Kidney tubule cell (primary cell): ENCODE results near the gene CPXM2.
A peak's percentile ranks its signal among the peaks of the same experiment; 100 is the strongest.

Experiments used
- DNase-seq: peaks from one replicate; pipeline ENCODE4 v3.0.0-alpha.2; 2018; ENCODE audit warnings: low spot score

CPXM2 gene

GRCh38 chr10:123904834-123905409, 13.3 kb upstream of the CPXM2 start:
- DNase-seq, result no peak

- DNase-seq, result no peak
Measured at GRCh38 chr10:123903621-123904020, 12.0 kb upstream of the CPXM2 start.

GRCh38 chr10:123901621-123902020, 10.0 kb upstream of the CPXM2 start:
- DNase-seq, result no peak

- DNase-seq, result no peak
Measured at GRCh38 chr10:123897146-123897545, 5.5 kb upstream of the CPXM2 start.

GRCh38 chr10:123896246-123896927, 4.8 kb upstream of the CPXM2 start:
- no peak for DNase-seq

GRCh38 chr10:123893651-123894050, 2.0 kb upstream of the CPXM2 start:
- no peak for DNase-seq

GRCh38 chr10:123890756-123891143, 857 bp downstream of the CPXM2 start:
- no peak for DNase-seq

- no peak for DNase-seq
Measured at GRCh38 chr10:123890226-123890625, 1.4 kb downstream of the CPXM2 start.

- no peak for DNase-seq
Measured at GRCh38 chr10:123889821-123890220, 1.8 kb downstream of the CPXM2 start.

GRCh38 chr10:123888751-123889150, 2.9 kb downstream of the CPXM2 start:
- DNase-seq, result no peak

- no peak for DNase-seq
Measured at GRCh38 chr10:123888256-123888655, 3.4 kb downstream of the CPXM2 start.

GRCh38 chr10:123886292-123886691, 5.3 kb downstream of the CPXM2 start:
- no peak for DNase-seq

GRCh38 chr10:123885406-123886170, 6.0 kb downstream of the CPXM2 start:
- DNase-seq, result no peak

- DNase-seq, result no peak
Measured at GRCh38 chr10:123884907-123885381, 6.7 kb downstream of the CPXM2 start.

- DNase-seq, result no peak
Measured at GRCh38 chr10:123884351-123884906, 7.2 kb downstream of the CPXM2 start.

GRCh38 chr10:123883673-123884320, 7.8 kb downstream of the CPXM2 start:
- DNase-seq, result no peak

GRCh38 chr10:123882681-123883445, 8.7 kb downstream of the CPXM2 start:
- no peak for DNase-seq

GRCh38 chr10:123882177-123882576, 9.4 kb downstream of the CPXM2 start:
- DNase-seq, result no peak

GRCh38 chr10:123879606-123880257, 11.9 kb downstream of the CPXM2 start:
- DNase-seq, result no peak

GRCh38 chr10:123878666-123879303, 12.8 kb downstream of the CPXM2 start:
- peak; percentile 35 for DNase-seq
